Mucosa of descending colon (tissue), 3 donors: Measurements from ENCODE around the gene CD69. TPM values are rescaled to one million over a fixed set of nuclear protein-coding genes. Genes with fewer than 3 reads are reported as not detected.

Experiments
- ATAC-seq: fragments of 200-7000 bp; cut with Tn5 transposase; one replicate; pipeline ENCODE4 v1.9.1; 2020; ENCODE audit warnings: mild to moderate bottlenecking, moderate library complexity
- DNase-seq, 3 donors: peaks; one replicate each; pipeline ENCODE4 v3.0.0-alpha.2; 2020
- H3K36me3 ChIP-seq: fragments of 200-600 bp; one replicate; pipeline ENCODE4 v1.8.0; 2021; ENCODE audit warnings: low read depth, mild to moderate bottlenecking
- H3K4me1 ChIP-seq: fragments of 200-600 bp; one replicate; pipeline ENCODE4 v1.8.0; 2021; ENCODE audit warnings: low read depth, mild to moderate bottlenecking
- H3K4me3 ChIP-seq: fragments of 200-600 bp; one replicate; pipeline ENCODE4 v1.8.0; 2021; ENCODE audit warnings: mild to moderate bottlenecking
- H3K9me3 ChIP-seq: fragments of 200-600 bp; one replicate; pipeline ENCODE4 v1.8.0; 2021; ENCODE audit warnings: mild to moderate bottlenecking
- CTCF ChIP-seq: fragments of 200-600 bp; IDR thresholded peaks from one replicate; pipeline ENCODE4 v1.8.0; 2022; ENCODE audit warnings: antibody characterized with exemption, mild to moderate bottlenecking
- intact Hi-C, 2 donors: fragments of 100-400 bp; cut with DNase I in 1 of 2; cut with micrococcal nuclease in 1 of 2; formaldehyde crosslinking; loops; one replicate each; pipeline versions ENCODE4 v1.11.0 to v1.11.1; 2022; cut with DNase I, micrococcal nuclease
- total RNA-seq, 3 donors: library from RNA; stranded (reverse); fragmentation: NEBNext Ultra II Directional in 2 of 3; extraction: Animal tissue kit (Norgen Biotek cat#: 25700) in 2 of 3; gene quantifications; one replicate each; pipeline versions ENCODE4 v1.2.1 to v1.2.4, GENCODE V29; 2021 to 2023
- donor health status: DM: no; HTN: no; CAD: no; lungs with moderate emphysema.
- donor health status: DM: no; HTN: no; CAD: no.
- donor health status: DM: no; HTN: yes; CAD: no.

CD69 gene
- total RNA-seq, 3 donors from 2014 or later, result 2.4 to 4.7 (median 3.2) TPM

DNA sequence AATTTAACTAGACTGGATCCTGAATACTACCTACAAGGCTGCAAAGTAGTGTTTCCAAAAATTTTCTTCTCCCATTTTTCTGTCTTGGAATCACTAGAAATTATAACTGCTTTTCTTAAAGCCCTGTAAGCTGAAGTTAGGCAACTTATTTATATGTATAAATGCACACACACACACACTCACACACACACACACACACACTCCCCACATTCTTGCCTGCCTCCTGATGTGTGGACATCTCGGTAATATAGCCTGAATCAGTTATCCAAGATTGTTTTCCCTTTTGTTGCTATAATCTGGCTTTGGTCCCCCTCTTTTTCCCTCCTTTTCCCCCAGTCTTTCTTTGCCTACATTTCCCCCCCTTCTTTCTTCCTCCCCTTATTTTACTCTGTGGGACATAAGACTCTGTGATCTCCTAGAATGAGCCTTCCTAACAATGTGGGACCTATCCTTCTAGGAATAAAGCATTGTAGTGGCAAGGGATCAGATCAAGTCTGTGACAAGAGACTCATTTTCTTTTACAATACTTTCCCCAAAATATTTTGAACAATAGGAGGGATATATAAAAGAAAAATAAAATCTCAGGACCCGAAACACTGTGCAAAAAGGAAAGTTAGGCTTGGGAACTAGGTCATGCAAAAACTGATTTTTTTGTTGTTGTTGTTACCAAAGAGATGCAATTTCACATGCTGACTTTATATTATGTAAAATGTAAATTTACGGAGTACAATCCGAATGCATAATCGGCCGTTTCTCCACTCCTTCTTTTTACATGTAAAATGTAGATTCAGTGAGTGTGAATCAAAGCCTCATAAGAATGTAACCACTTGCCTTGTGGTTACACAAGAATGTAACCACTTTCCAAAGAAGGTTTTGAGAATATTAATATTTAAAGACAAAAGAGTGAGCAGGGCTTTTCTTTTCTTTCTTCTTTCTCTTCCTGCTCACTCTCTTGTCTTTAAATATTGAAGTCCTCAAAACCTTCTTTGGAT, 26.3 kb upstream of the CD69 start:
- DNase-seq (no peak), ATAC-seq (no peak)
- intact Hi-C loops, result no loop called here
- Histone ChIP-seq H3K9me3 (no peaks in the 10 kb centered on the region), H3K36me3 (no peaks in the 10 kb centered on the region), H3K4me1 (no peaks in the 10 kb centered on the region), H3K4me3 (no peak overlapping the region)
- no peak for TF ChIP-seq CTCF

GRCh38 chr12:9784816-9785215, 24.1 kb upstream of the CD69 start:
- DNase-seq, result no peak
- no peaks in the 10 kb centered on the region for H3K9me3 ChIP-seq
- intact Hi-C loops, result no loop called here
- no peaks in the 10 kb centered on the region for H3K4me1 ChIP-seq
- H3K4me3 ChIP-seq, result no peak overlapping the region
- H3K36me3 ChIP-seq, result no peaks in the 10 kb centered on the region
- ATAC-seq, result no peak
- TF ChIP-seq CTCF, result no peak

GRCh38 chr12:9784326-9784725, 23.6 kb upstream of the CD69 start:
- Histone ChIP-seq H3K4me3 (no peak overlapping the region), H3K9me3 (no peaks in the 10 kb centered on the region), H3K36me3 (no peaks in the 10 kb centered on the region), H3K4me1 (no peaks in the 10 kb centered on the region)
- TF ChIP-seq CTCF, result no peak
- intact Hi-C loops, result no loop called here
- no peak for DNase-seq
- ATAC-seq, result no peak

DNA sequence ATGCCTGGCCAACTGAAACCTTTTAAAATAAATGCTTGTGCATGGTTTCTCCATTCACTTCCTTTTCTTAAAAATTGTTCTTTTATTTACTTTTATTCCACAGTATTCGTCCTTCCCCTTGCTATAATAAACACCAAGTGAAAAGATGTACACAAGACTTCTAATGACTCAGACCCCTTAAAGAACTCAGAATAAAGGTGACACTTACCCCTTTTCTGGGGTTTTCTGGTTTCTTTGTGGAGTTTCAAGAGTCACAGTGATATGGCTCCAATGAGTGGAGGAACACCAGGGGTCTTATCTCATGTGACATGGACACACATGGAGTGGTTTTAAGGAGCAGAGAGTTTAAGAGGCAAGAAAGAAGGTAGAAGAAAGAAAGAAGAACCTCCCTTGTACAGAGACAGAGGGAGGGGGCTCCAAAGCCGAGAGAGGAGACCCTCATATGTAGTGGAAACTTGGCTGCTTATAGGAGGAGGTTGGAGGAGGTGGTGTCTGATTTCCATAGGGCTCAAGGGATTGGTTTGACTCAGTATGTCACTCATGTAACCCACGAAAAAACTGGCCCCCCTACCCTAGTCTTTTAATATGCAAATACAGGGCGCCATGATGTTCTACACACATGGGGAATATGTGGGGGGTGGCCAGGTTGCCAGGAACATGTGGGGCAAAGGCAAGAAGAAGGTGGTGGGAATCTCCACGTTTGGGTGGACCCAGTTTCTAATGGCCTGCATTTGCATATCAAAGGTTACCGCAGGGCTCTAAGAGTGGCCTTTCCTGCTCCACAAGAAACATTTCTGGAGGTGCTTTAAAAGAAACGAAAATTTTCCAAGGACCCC, 22.1 kb upstream of the CD69 start:
- no peaks in the 10 kb centered on the region for H3K36me3 ChIP-seq
- no peak for TF ChIP-seq CTCF
- DNase-seq, result no peak
- intact Hi-C loops, result no loop called here
- no peaks in the 10 kb centered on the region for H3K4me1 ChIP-seq
- no peak for ATAC-seq
- H3K9me3 ChIP-seq, result no peaks in the 10 kb centered on the region
- no peak overlapping the region for H3K4me3 ChIP-seq

- Histone ChIP-seq H3K9me3 (no peaks in the 10 kb centered on the region), H3K4me3 (no peak overlapping the region), H3K36me3 (no peaks in the 10 kb centered on the region), H3K4me1 (no peaks in the 10 kb centered on the region)
- ATAC-seq (no peak), DNase-seq (no peak)
- intact Hi-C loops, result no loop called here
- TF ChIP-seq CTCF, result no peak
These were observed 20.7 kb upstream of the CD69 start for GRCh38 chr12:9781360-9781759.
